Body of pancreas (tissue), 4 donors: ENCODE measurements around the gene SUGCT. TPM values are rescaled to one million over a fixed set of nuclear protein-coding genes. Genes with fewer than 3 reads are reported as not detected.

ENCODE experiments used
- ATAC-seq: fragments of 150-250 bp; one replicate; pipeline ENCODE4 v1.9.1; 2016
- DNase-seq, 4 donors: peaks; one replicate each; pipeline ENCODE4 v3.0.0-alpha.2; 2019
- H3K27ac ChIP-seq, 4 donors: fragments of 200-600 bp; sonication (generic); 1 replicate in 3 of 4; 2 replicates in 1 of 4; pipeline versions ENCODE4 v1.5.1 to v1.6.1; 2016 to 2019; ENCODE audit warnings: mild to moderate bottlenecking in 1 of 4, mixed read lengths in 1 of 4, moderate library complexity in 1 of 4
- H3K27me3 ChIP-seq, 2 donors: fragments of 200-600 bp; sonication (generic); one replicate each; pipeline ENCODE4 v1.6.0; 2016; ENCODE audit warnings: mild to moderate bottlenecking in 1 of 2
- H3K36me3 ChIP-seq, 2 donors: fragments of 200-600 bp; sonication (generic); replicated peaks in 1 of 2; 2 replicates each; pipeline ENCODE4 v1.5.1; 2016; ENCODE audit warnings: low read depth in 2 of 2; ENCODE audit not compliant: insufficient read depth in 1 of 2
- H3K4me1 ChIP-seq: fragments of 200-600 bp; sonication (generic); one replicate; pipeline ENCODE4 v1.6.0; 2016
- H3K4me3 ChIP-seq, 2 donors: fragments of 200-600 bp; sonication (generic); 1 replicate in 1 of 2; 2 replicates in 1 of 2; pipeline ENCODE4 v1.5.1; 2016 to 2019
- H3K9me3 ChIP-seq, 3 donors: fragments of 200-600 bp; sonication (generic); 1 replicate in 2 of 3; 2 replicates in 1 of 3; pipeline ENCODE4 v1.5.1; 2016
- POLR2A ChIP-seq, 3 donors: fragments of 450-650 bp; IDR thresholded peaks; one replicate each; pipeline ENCODE4 v1.6.1; 2016; ENCODE audit warnings: antibody characterized with exemption in 3 of 3, mild to moderate bottlenecking in 2 of 3
- WGBS, 2 donors: methylation state at CpG; one replicate each; pipeline ENCODE4 v1.1.5; 2017; 5-methylcytosine and 5-hydroxymethylcytosine counted together
- intact Hi-C: fragments of 100-400 bp; cut with DNase I; formaldehyde crosslinking; loops from one replicate; pipeline ENCODE4 v1.15.1; 2023
- total RNA-seq, 2 donors: library from RNA; depleted of rRNA; stranded (reverse); fragments of >200 nt; gene quantifications; one replicate each; pipeline ENCODE4 v1.1.0, GENCODE V29; 2016
- TF ChIP-seq, protein P1 (sequence below), 7 experiments: fragments of 450-650 bp in 4 of 7; fragments of 200-600 bp in 3 of 7; sonication (generic) in 3 of 7; IDR thresholded peaks; one replicate each; pipeline ENCODE4 v1.5.1; 2016 to 2019; ENCODE audit warnings: antibody characterized with exemption in 7 of 7

The SUGCT gene
- total RNA-seq, 2 donors from 2014 or later, result 0.78 to 1.3 TPM

DNA sequence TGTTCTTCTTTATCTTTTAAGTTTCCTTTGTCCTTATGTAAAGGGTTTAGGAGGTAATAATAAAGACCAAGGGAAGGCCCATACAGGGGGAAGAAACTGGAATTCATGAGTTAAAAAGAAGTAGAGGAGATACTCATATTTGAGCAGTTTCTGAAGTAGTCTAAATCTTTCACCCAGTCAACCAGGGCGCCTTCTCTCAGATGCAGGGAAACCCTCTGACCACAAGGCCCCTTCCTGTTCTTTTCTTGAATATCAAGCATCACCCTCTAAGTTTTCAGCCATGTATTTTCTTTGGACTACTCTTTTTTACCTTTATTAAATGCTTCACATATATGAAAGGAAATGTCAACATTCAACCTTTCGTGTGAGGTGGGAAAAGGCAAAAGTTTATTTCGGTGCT, 630.8 kb downstream of the SUGCT start:
- Histone ChIP-seq H3K27ac (no peak overlapping the region), H3K27me3 (no peaks in the 10 kb centered on the region), H3K36me3 (no peaks in the 10 kb centered on the region), H3K4me1 (no peaks in the 10 kb centered on the region), H3K4me3 (no peak overlapping the region), H3K9me3 (no peaks in the 10 kb centered on the region)
- TF ChIP-seq POLR2A (IDR thresholded peaks at IDR 0.05), result no peak
- TF ChIP-seq, protein P1, sequence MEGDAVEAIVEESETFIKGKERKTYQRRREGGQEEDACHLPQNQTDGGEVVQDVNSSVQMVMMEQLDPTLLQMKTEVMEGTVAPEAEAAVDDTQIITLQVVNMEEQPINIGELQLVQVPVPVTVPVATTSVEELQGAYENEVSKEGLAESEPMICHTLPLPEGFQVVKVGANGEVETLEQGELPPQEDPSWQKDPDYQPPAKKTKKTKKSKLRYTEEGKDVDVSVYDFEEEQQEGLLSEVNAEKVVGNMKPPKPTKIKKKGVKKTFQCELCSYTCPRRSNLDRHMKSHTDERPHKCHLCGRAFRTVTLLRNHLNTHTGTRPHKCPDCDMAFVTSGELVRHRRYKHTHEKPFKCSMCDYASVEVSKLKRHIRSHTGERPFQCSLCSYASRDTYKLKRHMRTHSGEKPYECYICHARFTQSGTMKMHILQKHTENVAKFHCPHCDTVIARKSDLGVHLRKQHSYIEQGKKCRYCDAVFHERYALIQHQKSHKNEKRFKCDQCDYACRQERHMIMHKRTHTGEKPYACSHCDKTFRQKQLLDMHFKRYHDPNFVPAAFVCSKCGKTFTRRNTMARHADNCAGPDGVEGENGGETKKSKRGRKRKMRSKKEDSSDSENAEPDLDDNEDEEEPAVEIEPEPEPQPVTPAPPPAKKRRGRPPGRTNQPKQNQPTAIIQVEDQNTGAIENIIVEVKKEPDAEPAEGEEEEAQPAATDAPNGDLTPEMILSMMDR (IDR thresholded peaks at IDR 0.05), result no peak
- ATAC-seq, result no peak
- WGBS, 2 donors, result 81 to 92% methylated on average over 3 of the region's 3 CpGs
- DNase-seq, result no peak
- intact Hi-C loops, result no loop called here

DNA sequence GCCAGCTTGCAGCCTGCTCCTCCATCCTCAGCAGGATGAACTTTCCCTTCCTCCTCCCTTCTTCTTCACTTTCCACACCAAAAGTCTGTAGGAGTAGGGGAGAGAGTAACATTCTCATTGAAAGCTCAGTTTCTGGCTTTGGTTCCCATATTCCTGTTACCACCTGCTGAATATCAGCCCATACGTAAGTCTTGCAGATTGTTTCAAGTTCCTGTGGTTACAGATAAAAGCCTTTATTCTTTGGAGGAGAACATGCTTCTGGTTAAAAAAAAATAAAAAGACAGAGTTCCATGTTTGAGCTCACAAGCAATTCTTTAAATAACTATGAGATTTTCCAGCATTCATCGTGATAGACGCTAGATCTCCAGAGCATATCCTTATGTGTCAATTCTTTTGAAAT, 637.3 kb downstream of the SUGCT start:
- no peak for TF ChIP-seq POLR2A (IDR thresholded peaks at IDR 0.05)
- TF ChIP-seq, protein P1 (IDR thresholded peaks at IDR 0.05), result no peak
- no peaks in the 10 kb centered on the region for H3K36me3 ChIP-seq
- ATAC-seq (no peak), DNase-seq (no peak)
- H3K9me3 ChIP-seq, result no peaks in the 10 kb centered on the region
- WGBS, 2 donors, result 90 to 91% methylated on average over 3 of the region's 3 CpGs
- no peaks in the 10 kb centered on the region for H3K4me1 ChIP-seq
- H3K4me3 ChIP-seq, result no peak overlapping the region
- no peaks in the 10 kb centered on the region for H3K27me3 ChIP-seq
- no peak overlapping the region for H3K27ac ChIP-seq
- intact Hi-C loops, result no loop called here

DNA sequence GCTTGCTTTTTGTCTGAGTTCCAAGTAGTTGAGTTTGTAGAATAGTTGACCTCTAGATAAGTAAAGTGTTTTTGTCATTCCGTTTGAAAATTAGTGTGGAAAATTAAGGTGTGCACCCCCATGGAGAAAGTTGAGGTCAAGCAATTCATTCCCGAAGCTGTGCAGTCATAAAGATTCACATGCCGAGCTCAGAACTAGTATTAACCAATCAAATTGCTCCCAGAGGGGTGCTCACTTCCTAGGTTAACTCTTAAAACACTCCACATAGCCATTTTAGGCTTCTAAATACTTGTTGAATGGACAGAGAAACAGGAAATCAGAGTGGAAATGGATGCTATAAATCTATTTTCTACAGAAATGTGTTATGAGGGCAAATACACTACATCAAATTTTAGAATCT, 638.9 kb downstream of the SUGCT start:
- no peaks in the 10 kb centered on the region for H3K4me1 ChIP-seq
- 47 to 59% methylated on average over 3 of the region's 3 CpGs for WGBS, 2 donors
- H3K27me3 ChIP-seq, result no peaks in the 10 kb centered on the region
- DNase-seq, result no peak
- no peaks in the 10 kb centered on the region for H3K9me3 ChIP-seq
- no peak for ATAC-seq
- H3K27ac ChIP-seq, result no peak overlapping the region
- no peaks in the 10 kb centered on the region for H3K36me3 ChIP-seq
- intact Hi-C loops, result no loop called here
- no peak for TF ChIP-seq POLR2A (IDR thresholded peaks at IDR 0.05)
- TF ChIP-seq, protein P1 (IDR thresholded peaks at IDR 0.05), result no peak
- H3K4me3 ChIP-seq, result no peak overlapping the region

DNA sequence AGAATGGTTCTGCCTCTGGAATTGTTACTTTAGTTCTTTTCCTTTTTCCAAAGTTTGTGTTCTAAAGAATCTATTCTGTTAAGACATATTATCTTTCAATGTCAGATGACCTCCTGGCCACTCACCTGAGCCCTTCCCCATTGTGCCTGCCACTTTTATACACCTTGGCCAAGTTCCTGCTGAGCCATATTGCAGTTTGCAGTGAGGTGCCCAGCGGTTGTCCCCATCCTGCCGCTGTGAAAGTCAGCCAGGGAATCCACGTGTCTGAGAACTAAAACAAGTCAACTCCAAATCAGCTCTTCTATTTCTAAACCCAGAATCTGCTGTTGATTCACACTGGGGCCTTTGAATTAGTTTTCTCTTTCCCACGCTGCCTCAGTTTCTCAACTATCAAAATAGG, 641.1 kb downstream of the SUGCT start:
- WGBS, 2 donors, result 85 to 89% methylated on average over 4 of the region's 4 CpGs

More for the DNA sequence above, 641.1 kb downstream of the SUGCT start:
- Histone ChIP-seq H3K27ac (no peak overlapping the region), H3K4me1 (peaks cover 4% of the 10 kb centered on the region), H3K9me3 (no peaks in the 10 kb centered on the region), H3K27me3 (no peaks in the 10 kb centered on the region), H3K4me3 (no peak overlapping the region), H3K36me3 (no peaks in the 10 kb centered on the region)
- intact Hi-C loops, result no loop called here
- TF ChIP-seq POLR2A (IDR thresholded peaks at IDR 0.05), result no peak
- TF ChIP-seq, protein P1 (IDR thresholded peaks at IDR 0.05), result no peak
- ATAC-seq (no peak), DNase-seq (no peak)
